Progenitor cell of endocrine pancreas (in vitro differentiated cells): ENCODE measurements around the gene WNT3. TPM values are rescaled to one million over a fixed set of nuclear protein-coding genes. Genes with fewer than 3 reads are reported as not detected.
A peak's percentile ranks its signal among the peaks of the same experiment; 100 is the strongest.

Experiments used
- DNase-seq: peaks from one replicate; pipeline ENCODE4 v3.0.0; 2021; ENCODE audit warnings: low spot score; ENCODE audit not compliant: unreplicated experiment
- H3K27ac Mint-ChIP-seq: 2 replicates; pipeline ENCODE4 v1.8.0; 2021; ENCODE audit warnings: mild to moderate bottlenecking, moderate library complexity, mixed read lengths
- H3K27me3 Mint-ChIP-seq: 2 replicates; pipeline ENCODE4 v1.8.0; 2021; ENCODE audit warnings: mixed read lengths
- H3K36me3 Mint-ChIP-seq: 2 replicates; pipeline ENCODE4 v1.8.0; 2022; ENCODE audit warnings: mixed read lengths; ENCODE audit not compliant: insufficient read depth
- H3K4me1 Mint-ChIP-seq: 2 replicates; pipeline ENCODE4 v1.8.0; 2021; ENCODE audit warnings: low read depth, mixed read lengths
- H3K4me3 Mint-ChIP-seq: 2 replicates; pipeline ENCODE4 v1.8.0; 2021; ENCODE audit warnings: low read depth, mild to moderate bottlenecking, moderate library complexity, mixed read lengths
- H3K9me3 Mint-ChIP-seq: 2 replicates; pipeline ENCODE4 v1.8.0; 2021; ENCODE audit warnings: low read depth, mixed read lengths
- total RNA-seq: library from RNA; stranded (reverse); gene quantifications from 2 replicates; pipeline ENCODE4 v1.2.1, GENCODE V29; 2021
- TF ChIP-seq, protein P1 (sequence below): fragments of 200-600 bp; sonication (generic); IDR thresholded peaks from one replicate; pipeline ENCODE4 v1.5.0; 2021; ENCODE audit warnings: antibody characterized with exemption, mild to moderate bottlenecking; ENCODE audit not compliant: unreplicated experiment

Gene WNT3
- total RNA-seq, 1 donor from 2014 or later, result 7.2 TPM

DNA sequence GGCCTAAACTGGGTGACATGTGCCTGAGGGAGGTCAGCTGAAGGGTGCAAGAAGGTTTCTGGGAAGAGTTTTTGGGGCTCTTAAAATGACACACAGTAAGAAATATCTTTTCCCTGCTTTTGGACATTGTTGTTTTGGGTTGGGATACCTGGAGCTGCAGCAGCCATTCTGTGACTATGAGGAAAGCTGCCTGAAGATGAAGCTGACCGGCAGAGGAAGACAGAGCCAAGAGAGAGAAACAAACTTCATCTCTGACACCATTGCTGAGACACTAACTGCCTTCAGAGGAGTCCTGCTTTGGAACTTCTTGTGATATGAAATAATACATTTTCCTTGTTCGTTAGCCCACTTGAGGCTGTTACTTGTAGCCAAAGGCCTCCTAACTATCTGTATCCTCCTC is 8.8 kb upstream of the WNT3 start:
- DNase-seq, result no peak
- Mint-ChIP-seq H3K36me3 (no peaks in the 10 kb centered on the region), H3K27me3 (peaks cover 47% of the 10 kb centered on the region), H3K9me3 (no peaks in the 10 kb centered on the region), H3K4me1 (no peaks in the 10 kb centered on the region), H3K27ac (no peak overlapping the region), H3K4me3 (no peak overlapping the region)
- TF ChIP-seq, protein P1, sequence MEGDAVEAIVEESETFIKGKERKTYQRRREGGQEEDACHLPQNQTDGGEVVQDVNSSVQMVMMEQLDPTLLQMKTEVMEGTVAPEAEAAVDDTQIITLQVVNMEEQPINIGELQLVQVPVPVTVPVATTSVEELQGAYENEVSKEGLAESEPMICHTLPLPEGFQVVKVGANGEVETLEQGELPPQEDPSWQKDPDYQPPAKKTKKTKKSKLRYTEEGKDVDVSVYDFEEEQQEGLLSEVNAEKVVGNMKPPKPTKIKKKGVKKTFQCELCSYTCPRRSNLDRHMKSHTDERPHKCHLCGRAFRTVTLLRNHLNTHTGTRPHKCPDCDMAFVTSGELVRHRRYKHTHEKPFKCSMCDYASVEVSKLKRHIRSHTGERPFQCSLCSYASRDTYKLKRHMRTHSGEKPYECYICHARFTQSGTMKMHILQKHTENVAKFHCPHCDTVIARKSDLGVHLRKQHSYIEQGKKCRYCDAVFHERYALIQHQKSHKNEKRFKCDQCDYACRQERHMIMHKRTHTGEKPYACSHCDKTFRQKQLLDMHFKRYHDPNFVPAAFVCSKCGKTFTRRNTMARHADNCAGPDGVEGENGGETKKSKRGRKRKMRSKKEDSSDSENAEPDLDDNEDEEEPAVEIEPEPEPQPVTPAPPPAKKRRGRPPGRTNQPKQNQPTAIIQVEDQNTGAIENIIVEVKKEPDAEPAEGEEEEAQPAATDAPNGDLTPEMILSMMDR, result no peak

GRCh38 chr17:46826116-46826515 is 7.6 kb upstream of the WNT3 start:
- H3K4me3 Mint-ChIP-seq, result no peak overlapping the region
- H3K4me1 Mint-ChIP-seq, result no peaks in the 10 kb centered on the region
- DNase-seq, result no peak
- TF ChIP-seq, protein P1, result no peak
- no peaks in the 10 kb centered on the region for H3K9me3 Mint-ChIP-seq
- peaks cover 54% of the 10 kb centered on the region for H3K27me3 Mint-ChIP-seq
- no peak overlapping the region for H3K27ac Mint-ChIP-seq
- H3K36me3 Mint-ChIP-seq, result no peaks in the 10 kb centered on the region

- H3K4me3 Mint-ChIP-seq, result no peak overlapping the region
- no peaks in the 10 kb centered on the region for H3K9me3 Mint-ChIP-seq
- DNase-seq, result no peak
- no peak overlapping the region for H3K27ac Mint-ChIP-seq
- TF ChIP-seq, protein P1, result no peak
- peaks cover 2% of the 10 kb centered on the region for H3K4me1 Mint-ChIP-seq
- no peaks in the 10 kb centered on the region for H3K36me3 Mint-ChIP-seq
- peaks cover 65% of the 10 kb centered on the region for H3K27me3 Mint-ChIP-seq
These were observed 5.2 kb upstream of the WNT3 start for GRCh38 chr17:46823657-46824056.

GRCh38 chr17:46822388-46822921 is 4.0 kb upstream of the WNT3 start:
- Mint-ChIP-seq H3K36me3 (no peaks in the 10 kb centered on the region), H3K4me3 (no peak overlapping the region), H3K9me3 (no peaks in the 10 kb centered on the region), H3K4me1 (peaks cover 8% of the 10 kb centered on the region), H3K27me3 (peaks cover 74% of the 10 kb centered on the region), H3K27ac (no peak overlapping the region)
- no peak for DNase-seq
- TF ChIP-seq, protein P1, result peak; percentile 56

GRCh38 chr17:46821482-46822387 is 3.2 kb upstream of the WNT3 start:
- TF ChIP-seq, protein P1, result no peak
- H3K4me3 Mint-ChIP-seq, result no peak overlapping the region
- no peaks in the 10 kb centered on the region for H3K9me3 Mint-ChIP-seq
- peaks cover 8% of the 10 kb centered on the region for H3K4me1 Mint-ChIP-seq
- no peak overlapping the region for H3K27ac Mint-ChIP-seq
- H3K36me3 Mint-ChIP-seq, result no peaks in the 10 kb centered on the region
- no peak for DNase-seq
- H3K27me3 Mint-ChIP-seq, result peaks cover 81% of the 10 kb centered on the region
